BE2C (cell line): ENCODE data around the gene CTSC.

ENCODE experiments used
- DNase-seq: peaks from one replicate; pipeline ENCODE4 v3.0.0-alpha.2; 2020
- H3K27me3 ChIP-seq: fragments of 250-450 bp; sonication (Bioruptor Pico); 2 replicates; pipeline ENCODE4 v1.5.1; 2020; ENCODE audit warnings: mild to moderate bottlenecking
- H3K36me3 ChIP-seq: fragments of 250-450 bp; sonication (Bioruptor Pico); 2 replicates; pipeline ENCODE4 v1.5.1; 2020; ENCODE audit warnings: mild to moderate bottlenecking
- H3K4me1 ChIP-seq: fragments of 250-450 bp; sonication (Bioruptor Pico); 2 replicates; pipeline ENCODE4 v1.5.1; 2020
- H3K4me3 ChIP-seq: 2 replicates; pipeline ENCODE4 v1.5.1; 2011; ENCODE audit warnings: low read depth, low read length
- H3K9me3 ChIP-seq: fragments of 250-450 bp; sonication (Bioruptor Pico); 2 replicates; pipeline ENCODE4 v1.5.1; 2020
- TF ChIP-seq, protein P1 (sequence below): IDR thresholded peaks from 2 replicates; pipeline ENCODE4 v1.5.1; 2012; ENCODE audit warnings: mild to moderate bottlenecking, low read depth, low read length

CTSC gene

DNA sequence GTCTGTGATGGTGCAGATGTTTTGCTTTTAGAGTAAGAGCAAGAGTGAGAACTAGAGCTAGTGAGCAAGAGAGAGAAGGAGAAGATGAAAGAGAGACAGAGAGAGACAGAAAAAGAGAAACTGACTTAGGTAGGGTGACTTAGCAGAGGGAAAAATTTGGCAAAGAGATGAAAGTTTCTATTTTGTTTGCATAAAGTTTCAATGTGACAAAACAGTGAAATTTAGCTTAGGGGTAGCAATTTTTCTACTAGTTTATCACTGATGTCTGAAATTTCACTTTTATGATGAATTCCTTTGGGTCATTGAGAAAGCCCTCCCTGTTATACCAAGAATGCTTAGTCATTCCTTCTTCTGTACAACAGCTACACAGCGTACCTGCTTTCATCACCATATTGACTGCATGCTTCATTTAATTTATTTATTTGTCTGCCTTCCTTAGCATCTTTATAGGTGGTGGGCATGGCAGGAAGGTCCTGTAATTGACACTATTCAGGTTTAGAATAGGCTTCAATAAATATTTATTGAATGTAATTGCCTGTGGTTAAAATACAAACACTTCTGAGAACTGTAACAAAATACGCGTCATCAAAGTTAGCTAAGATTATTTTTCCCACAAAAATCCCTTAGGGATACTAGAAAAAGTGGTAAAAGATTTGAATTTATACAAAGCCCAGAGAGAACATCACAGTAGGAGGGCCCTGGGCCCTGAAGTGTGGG is 19.9 kb upstream of the CTSC start:
- TF ChIP-seq, protein P1, sequence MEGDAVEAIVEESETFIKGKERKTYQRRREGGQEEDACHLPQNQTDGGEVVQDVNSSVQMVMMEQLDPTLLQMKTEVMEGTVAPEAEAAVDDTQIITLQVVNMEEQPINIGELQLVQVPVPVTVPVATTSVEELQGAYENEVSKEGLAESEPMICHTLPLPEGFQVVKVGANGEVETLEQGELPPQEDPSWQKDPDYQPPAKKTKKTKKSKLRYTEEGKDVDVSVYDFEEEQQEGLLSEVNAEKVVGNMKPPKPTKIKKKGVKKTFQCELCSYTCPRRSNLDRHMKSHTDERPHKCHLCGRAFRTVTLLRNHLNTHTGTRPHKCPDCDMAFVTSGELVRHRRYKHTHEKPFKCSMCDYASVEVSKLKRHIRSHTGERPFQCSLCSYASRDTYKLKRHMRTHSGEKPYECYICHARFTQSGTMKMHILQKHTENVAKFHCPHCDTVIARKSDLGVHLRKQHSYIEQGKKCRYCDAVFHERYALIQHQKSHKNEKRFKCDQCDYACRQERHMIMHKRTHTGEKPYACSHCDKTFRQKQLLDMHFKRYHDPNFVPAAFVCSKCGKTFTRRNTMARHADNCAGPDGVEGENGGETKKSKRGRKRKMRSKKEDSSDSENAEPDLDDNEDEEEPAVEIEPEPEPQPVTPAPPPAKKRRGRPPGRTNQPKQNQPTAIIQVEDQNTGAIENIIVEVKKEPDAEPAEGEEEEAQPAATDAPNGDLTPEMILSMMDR, result no peak

DNA sequence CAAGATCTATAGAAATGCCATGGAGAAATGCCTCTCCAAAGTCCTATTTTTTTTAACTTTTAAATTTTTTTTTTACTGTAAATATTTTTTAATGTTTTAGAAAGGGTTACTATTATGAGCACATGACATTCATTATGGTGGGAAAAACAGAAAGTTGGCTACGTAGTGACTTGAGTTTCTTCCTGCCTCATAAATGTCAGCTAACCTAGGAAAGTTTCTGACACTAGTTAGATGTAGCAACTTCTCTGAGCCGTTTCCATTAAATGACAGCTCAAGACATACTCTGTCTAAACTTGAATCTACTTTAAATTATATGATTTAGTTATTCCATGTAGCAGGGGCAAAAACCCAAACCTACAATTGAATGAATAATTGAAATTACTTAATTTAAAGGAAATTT is 18.4 kb upstream of the CTSC start:
- TF ChIP-seq, protein P1, result no peak
- no peak for DNase-seq

More for the DNA sequence above, 19.9 kb upstream of the CTSC start:
- Histone ChIP-seq H3K36me3 (no peaks in the 10 kb centered on the region), H3K9me3 (no peaks in the 10 kb centered on the region), H3K4me1 (no peaks in the 10 kb centered on the region), H3K4me3 (no peak overlapping the region), H3K27me3 (no peaks in the 10 kb centered on the region; the same call in 1 of the 2 replicates)
- no peak for DNase-seq

DNA sequence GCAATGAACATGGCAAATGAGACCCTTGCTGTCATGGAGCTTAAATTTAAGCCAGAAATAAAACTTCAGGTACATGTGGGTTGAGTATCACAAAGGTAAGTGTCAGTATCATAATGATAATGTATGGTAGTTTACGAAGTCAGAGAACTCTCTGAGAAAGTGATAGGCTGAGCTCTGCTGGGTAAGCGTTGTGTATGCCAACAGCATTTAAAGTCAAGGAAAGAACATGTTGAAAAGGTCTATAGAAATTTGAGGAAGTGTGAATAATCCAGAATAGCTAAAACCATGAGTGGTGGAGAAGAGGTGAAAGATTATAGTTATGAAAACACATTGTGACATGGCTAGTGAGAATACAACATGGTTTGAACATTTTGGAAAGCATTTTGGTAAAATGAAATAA is 17.4 kb upstream of the CTSC start:
- Histone ChIP-seq H3K9me3 (no peaks in the 10 kb centered on the region), H3K4me1 (no peaks in the 10 kb centered on the region), H3K36me3 (no peaks in the 10 kb centered on the region), H3K27me3 (no peaks in the 10 kb centered on the region; the same call in 1 of the 2 replicates), H3K4me3 (no peak overlapping the region)
- TF ChIP-seq, protein P1, result no peak
- DNase-seq, result no peak

More for the DNA sequence above, 18.4 kb upstream of the CTSC start:
- Histone ChIP-seq H3K9me3 (no peaks in the 10 kb centered on the region), H3K27me3 (no peaks in the 10 kb centered on the region; the same call in 1 of the 2 replicates), H3K4me3 (no peak overlapping the region), H3K36me3 (no peaks in the 10 kb centered on the region), H3K4me1 (no peaks in the 10 kb centered on the region)

DNA sequence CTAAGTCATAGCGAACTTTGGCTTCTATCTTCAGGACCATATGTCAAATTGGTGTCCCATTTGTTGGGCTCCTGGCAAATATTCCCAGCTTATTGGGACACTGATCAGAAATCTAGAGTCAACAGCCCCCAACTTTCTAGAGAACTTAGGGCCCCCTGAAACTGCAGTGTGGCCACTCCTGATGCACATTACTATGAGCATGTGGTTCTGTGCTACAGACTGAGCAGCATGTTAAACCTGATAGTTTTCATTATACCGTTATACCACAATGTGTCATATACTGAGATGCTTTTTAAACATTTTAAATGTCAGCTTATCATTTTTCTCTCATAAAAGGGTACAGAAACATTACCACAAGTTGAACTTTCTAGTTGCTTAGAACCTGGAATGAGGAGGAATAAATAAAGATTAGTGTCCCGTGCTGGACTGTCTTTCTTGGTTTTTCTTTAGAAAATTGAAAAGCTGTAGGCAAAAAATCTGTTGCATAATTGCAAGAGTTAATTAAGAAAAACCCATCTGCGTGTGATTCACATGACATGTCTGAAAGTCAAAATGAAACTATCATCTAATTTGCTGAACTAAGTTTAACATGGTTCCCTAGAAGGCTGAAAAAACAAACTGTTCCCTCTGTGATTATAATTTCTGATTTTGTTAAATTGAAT is 16.4 kb upstream of the CTSC start:
- DNase-seq, result no peak
- Histone ChIP-seq H3K9me3 (no peaks in the 10 kb centered on the region), H3K27me3 (no peaks in the 10 kb centered on the region), H3K4me3 (no peak overlapping the region), H3K36me3 (no peaks in the 10 kb centered on the region), H3K4me1 (no peaks in the 10 kb centered on the region)
- TF ChIP-seq, protein P1, result no peak

DNA sequence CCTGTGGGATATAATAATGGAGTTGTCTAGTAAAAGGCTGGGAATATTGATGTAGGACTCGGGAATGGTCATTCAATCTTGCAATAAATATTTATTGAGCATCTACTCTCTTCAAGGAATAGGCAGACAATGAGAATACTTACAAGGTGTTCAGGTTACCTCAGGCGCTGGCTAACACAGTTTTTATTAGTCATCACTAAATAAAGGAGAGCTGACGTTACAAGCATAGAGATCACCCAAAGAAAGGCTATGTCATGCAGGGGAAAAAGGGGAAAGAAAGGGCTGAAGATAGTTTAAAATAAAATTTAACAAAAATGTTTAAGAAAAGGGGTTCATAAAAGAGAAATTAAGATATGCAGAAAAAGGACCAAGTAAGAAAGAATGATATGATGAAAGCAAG is 15.8 kb upstream of the CTSC start:
- Histone ChIP-seq H3K4me3 (no peak overlapping the region), H3K9me3 (no peaks in the 10 kb centered on the region), H3K36me3 (no peaks in the 10 kb centered on the region), H3K27me3 (no peaks in the 10 kb centered on the region), H3K4me1 (no peaks in the 10 kb centered on the region)
- DNase-seq, result no peak
- TF ChIP-seq, protein P1, result no peak

DNA sequence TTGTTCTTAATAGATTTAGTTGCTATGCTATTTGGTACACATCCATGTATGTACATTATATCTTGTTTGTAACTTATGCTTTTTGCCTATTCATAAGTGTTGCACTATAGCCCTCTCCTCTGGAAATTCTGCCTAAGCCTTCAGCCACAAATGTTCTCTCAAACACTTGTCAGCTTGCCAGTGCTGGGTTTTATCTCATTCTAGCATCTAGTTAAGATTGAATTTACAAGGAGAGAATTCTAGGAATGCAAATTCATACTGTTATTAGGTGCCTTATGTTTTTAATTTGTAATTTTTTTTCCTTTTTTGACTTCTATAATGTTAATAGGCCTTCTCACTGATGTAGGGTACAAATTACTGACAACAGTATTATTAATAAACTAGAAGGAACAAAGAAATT is 14.6 kb upstream of the CTSC start:
- Histone ChIP-seq H3K4me1 (no peaks in the 10 kb centered on the region), H3K36me3 (no peaks in the 10 kb centered on the region), H3K27me3 (no peaks in the 10 kb centered on the region), H3K4me3 (no peak overlapping the region), H3K9me3 (no peaks in the 10 kb centered on the region)
- no peak for DNase-seq
- TF ChIP-seq, protein P1, result no peak
